GM19035 (cell line): Measurements from ENCODE around the gene PMS2.
"Not testable (repeated sequence)": the region's sequence is repeated elsewhere in the genome, so short reads cannot be mapped to it uniquely, and the experiment has no call there.

Source experiments
- ATAC-seq: cut with Tn5 transposase; IDR thresholded peaks from one replicate; pipeline ENCODE4 v1.9.1; 2021; ENCODE audit not compliant: unreplicated experiment

PMS2 gene

DNA sequence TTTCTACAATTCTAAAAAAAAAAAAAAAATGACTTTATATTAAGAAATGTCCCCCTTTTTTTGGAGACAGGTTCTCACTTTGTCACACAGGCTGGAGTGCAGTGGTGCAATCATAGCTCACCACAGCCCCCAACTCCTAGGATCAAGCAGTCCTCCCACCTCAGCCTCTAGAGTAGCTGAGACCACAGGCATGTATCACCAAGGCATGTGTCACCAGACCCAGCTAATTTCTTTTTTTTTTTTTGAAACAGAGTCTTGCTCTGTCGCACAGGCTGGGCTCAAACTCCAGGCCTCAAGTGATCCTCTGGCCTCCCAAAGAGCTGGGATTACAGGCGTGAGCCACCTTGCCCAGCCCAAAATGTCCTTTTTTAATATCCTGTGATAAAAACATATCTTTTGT, 84.7 kb downstream of the PMS2 start:
- ATAC-seq: not testable (repeated sequence)
